Bronchial epithelial cell (primary cell): ENCODE results near the gene SULT4A1. TPM values are rescaled to one million over a fixed set of nuclear protein-coding genes. Genes with fewer than 3 reads are reported as not detected.

Experiments used
- DNase-seq: peaks from one replicate; pipeline ENCODE4 v3.0.0-alpha.2; 2010; ENCODE audit warnings: low read depth
- FAIRE-seq: peaks from 2 replicates; lab custom pipeline; 2011; peaks lifted over from hg19 to GRCh38; lab: Jason Lieb, UNC
- H3K27me3 ChIP-seq: 2 replicates; pipeline ENCODE4 v1.5.1; 2011; ENCODE audit warnings: low read length; ENCODE audit not compliant: control insufficient read depth, insufficient read depth
- H3K36me3 ChIP-seq: 2 replicates; pipeline ENCODE4 v1.5.1; 2011; ENCODE audit warnings: low read length; ENCODE audit not compliant: control insufficient read depth, insufficient read depth
- H3K4me3 ChIP-seq: 2 replicates; pipeline ENCODE4 v1.5.1; 2011; ENCODE audit warnings: mild to moderate bottlenecking, low read depth, low read length, control low read depth
- CTCF ChIP-seq: IDR thresholded peaks from 2 replicates; pipeline ENCODE4 v1.5.1; 2011; ENCODE audit warnings: mild to moderate bottlenecking, moderate library complexity, low read length, control low read depth, inconsistent platforms; ENCODE audit not compliant: insufficient read depth, severe bottlenecking
- total RNA-seq: library from RNA; depleted of rRNA; stranded (reverse); fragments of >200 nt; gene quantifications from 2 replicates; pipeline ENCODE4 v1.2.1, GENCODE V29; 2014

Gene SULT4A1
- total RNA-seq, 1 donor from 2014 or later, result under 0.01 TPM

DNA sequence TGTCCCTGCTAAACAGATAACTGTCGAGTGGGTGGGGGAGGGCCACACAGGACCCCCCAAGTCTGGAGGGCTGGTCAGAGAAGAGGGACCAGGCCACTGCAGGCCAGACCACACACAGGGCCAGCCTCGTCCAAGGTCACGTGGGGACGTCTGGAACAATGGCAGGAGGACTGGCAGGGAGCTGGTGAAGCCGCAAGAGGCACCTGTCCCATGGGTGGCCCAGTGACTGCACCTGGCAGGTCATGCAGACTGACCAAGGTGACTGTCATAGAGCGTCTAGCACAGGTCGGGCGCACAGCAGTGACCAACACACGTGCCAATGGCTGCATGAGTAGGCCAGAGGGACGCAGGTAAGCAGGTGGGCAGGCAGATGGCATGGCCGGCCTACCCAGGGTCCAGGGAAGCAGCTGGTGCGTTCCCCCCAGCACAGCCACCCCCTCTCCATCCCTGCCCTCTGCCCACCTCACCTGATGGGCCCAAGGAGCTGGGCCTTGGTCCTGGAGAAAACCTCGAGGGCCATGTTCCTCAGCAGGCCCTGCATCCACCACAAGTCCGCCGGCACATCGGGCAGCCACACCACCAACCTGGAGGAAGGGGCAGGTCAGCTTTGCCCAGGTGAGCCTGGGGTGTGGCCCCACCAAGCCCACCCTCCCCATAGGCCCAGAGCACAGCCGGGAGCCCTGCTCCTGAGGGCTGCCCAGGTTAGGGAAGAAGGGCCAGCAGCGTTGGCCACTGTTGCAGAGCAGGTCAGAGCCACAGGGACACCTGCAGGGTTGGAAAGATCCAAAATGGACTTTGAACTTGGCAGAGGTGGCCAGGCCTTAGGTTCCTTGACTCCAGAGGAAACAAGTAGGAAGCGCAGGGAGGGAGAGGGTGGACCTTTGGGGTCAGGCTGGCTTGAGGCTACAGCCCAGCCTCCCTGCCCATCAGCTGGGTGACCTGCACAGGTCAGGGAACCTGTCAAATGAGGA, 19.1 kb upstream of the SULT4A1 start:
- DNase-seq, result no peak
- Histone ChIP-seq H3K4me3 (no peak overlapping the region), H3K36me3 (no peaks in the 10 kb centered on the region), H3K27me3 (peaks cover 1% of the 10 kb centered on the region)
- no peak for FAIRE-seq
- no peak for TF ChIP-seq CTCF

DNA sequence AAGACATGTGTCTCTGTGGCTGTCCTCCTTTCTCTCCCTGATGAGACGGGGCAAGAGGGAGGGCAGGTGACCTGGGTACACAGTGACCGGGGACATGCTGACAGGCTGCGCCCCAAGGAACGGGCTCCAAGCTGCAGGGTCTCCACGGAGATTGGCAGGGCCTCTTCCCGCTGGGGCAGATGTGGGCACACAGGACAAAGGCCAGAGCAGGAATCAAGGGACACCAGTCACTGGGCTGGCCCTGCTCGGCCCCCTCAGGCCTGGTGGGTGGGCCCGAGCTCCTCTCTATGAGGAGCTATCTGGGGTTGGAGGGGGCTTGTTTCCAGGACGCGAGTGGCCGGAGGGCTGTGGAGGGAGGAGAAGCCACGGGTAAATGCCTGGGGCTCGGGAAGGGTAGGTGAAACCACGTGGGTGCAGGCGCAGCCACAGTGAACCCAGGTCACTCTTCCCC, 18.3 kb upstream of the SULT4A1 start:
- TF ChIP-seq CTCF, result no peak
- FAIRE-seq (no peak), DNase-seq (no peak)
- no peaks in the 10 kb centered on the region for H3K36me3 ChIP-seq
- H3K27me3 ChIP-seq, result peaks cover 1% of the 10 kb centered on the region
- H3K4me3 ChIP-seq, result no peak overlapping the region

DNA sequence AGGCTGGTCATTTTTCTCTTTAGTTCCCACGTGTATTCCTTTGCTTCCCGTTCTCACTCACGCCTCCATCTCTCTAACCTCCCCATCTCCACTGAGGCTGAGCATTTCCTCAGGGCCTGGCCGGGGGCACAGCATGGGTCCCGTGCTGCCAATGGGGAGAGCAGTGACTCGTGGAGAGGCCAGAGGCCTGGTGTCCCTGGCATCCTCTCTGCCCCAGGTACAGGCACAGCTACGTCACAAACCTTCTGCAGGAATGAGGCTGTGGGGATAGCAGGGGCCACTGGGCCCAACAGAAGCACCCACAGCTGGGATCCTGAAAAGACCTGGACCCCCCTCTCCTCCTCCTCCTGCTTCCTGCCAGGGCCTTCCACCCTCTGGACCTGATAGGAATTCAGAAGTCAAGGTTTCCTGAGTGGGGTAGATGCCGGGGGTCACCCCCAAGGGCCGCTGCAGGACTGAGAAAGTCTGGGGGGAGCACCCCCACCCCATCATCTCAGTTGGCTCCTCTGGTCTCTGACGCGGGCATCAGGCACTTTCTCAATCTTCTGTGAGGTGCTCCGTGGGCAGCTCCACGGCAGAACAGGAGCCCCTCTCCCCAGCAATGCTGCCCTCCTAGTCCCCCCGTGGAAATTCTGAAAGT, 17.7 kb upstream of the SULT4A1 start:
- peaks cover 1% of the 10 kb centered on the region for H3K27me3 ChIP-seq
- DNase-seq (no peak), FAIRE-seq (no peak)
- no peaks in the 10 kb centered on the region for H3K36me3 ChIP-seq
- no peak for TF ChIP-seq CTCF
- H3K4me3 ChIP-seq, result no peak overlapping the region

GRCh38 chr22:43878831-43879550, 16.7 kb upstream of the SULT4A1 start:
- no peak for FAIRE-seq
- no peak for TF ChIP-seq CTCF
- H3K4me3 ChIP-seq, result no peak overlapping the region
- peaks cover 1% of the 10 kb centered on the region for H3K27me3 ChIP-seq
- H3K36me3 ChIP-seq, result no peaks in the 10 kb centered on the region
- DNase-seq, result no peak

DNA sequence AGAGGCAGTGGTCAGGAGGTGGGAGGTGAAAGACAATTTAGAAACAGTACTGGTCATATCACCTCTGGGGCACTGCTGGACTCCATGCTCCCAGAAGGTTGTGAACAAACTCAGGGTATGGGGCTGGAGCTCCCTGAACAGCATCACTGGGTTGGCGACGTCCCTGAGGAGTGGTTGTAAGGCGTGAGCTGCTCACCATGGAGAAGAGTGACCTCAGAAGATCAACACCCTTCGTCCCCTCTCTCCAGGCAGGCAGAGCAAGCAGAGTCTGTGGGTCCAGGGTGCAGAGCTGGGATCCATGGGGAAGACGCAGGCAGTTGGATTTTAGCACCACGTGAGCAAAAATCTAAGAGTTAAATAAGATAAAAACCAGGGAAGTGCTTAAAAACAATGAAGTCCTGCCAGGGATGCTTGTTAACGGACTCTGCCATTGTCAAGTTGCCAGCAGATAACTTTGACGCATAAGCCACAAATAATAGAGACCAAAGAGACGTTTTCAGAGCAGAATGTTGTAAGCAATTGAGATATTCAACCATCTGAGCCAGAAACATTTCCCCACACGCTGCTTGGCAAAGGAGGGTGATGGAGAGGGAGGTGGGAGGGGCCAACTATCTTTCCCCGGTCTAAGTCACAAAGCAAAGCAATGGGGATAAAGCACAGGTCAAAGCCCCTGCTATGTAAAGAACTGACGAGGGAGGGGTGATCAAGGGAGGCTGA, 15.9 kb upstream of the SULT4A1 start:
- Histone ChIP-seq H3K27me3 (peaks cover 1% of the 10 kb centered on the region), H3K36me3 (no peaks in the 10 kb centered on the region), H3K4me3 (no peak overlapping the region)
- TF ChIP-seq CTCF, result no peak
- FAIRE-seq (no peak), DNase-seq (no peak)
